ENCODE data around the gene RAB10. TPM values are rescaled to one million over a fixed set of nuclear protein-coding genes. Genes with fewer than 3 reads are reported as not detected.

The RAB10 gene
- total and polyA plus RNA-seq, 2 of the 13 experiments (the other 11 are each of a cell fraction or from before 2014, with no cell fraction given) = 48.2 to 120 TPM

DNA sequence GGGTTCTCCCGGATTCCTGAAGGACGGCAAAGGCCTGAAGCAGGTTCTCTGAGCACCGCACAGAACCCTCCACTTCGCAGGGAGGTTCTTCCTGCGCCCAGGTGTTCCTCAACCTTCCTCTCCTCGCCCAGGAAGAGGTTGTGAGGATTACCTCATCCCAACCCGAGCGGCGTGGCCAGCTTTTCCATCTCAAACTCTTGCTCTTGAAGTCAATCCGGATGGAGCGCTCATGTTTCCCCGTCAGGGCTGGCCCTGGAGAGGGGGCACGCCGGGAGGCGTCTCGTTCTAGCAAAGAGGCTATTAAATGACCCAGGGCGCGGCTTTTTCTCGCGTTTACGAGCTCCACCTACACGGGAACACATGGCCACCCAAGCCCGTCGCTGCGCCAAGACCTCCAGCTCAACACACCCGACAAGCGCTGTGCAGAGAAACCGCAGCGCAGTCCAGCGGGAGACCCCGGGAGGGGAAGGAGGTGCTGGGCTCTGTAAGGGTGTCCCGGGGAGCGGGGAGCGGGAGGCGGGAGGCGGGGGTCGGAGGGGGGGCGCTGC, 540 bp upstream of the RAB10 start (continued):
- TF ChIP-seq, protein P1, sequence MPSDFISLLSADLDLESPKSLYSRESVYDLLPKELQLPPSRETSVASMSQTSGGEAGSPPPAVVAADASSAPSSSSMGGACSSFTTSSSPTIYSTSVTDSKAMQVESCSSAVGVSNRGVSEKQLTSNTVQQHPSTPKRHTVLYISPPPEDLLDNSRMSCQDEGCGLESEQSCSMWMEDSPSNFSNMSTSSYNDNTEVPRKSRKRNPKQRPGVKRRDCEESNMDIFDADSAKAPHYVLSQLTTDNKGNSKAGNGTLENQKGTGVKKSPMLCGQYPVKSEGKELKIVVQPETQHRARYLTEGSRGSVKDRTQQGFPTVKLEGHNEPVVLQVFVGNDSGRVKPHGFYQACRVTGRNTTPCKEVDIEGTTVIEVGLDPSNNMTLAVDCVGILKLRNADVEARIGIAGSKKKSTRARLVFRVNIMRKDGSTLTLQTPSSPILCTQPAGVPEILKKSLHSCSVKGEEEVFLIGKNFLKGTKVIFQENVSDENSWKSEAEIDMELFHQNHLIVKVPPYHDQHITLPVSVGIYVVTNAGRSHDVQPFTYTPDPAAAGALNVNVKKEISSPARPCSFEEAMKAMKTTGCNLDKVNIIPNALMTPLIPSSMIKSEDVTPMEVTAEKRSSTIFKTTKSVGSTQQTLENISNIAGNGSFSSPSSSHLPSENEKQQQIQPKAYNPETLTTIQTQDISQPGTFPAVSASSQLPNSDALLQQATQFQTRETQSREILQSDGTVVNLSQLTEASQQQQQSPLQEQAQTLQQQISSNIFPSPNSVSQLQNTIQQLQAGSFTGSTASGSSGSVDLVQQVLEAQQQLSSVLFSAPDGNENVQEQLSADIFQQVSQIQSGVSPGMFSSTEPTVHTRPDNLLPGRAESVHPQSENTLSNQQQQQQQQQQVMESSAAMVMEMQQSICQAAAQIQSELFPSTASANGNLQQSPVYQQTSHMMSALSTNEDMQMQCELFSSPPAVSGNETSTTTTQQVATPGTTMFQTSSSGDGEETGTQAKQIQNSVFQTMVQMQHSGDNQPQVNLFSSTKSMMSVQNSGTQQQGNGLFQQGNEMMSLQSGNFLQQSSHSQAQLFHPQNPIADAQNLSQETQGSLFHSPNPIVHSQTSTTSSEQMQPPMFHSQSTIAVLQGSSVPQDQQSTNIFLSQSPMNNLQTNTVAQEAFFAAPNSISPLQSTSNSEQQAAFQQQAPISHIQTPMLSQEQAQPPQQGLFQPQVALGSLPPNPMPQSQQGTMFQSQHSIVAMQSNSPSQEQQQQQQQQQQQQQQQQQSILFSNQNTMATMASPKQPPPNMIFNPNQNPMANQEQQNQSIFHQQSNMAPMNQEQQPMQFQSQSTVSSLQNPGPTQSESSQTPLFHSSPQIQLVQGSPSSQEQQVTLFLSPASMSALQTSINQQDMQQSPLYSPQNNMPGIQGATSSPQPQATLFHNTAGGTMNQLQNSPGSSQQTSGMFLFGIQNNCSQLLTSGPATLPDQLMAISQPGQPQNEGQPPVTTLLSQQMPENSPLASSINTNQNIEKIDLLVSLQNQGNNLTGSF (CRISPR knock-in tag; IDR thresholded peaks at IDR 0.05) = no peak
- TF ChIP-seq, protein P2, sequence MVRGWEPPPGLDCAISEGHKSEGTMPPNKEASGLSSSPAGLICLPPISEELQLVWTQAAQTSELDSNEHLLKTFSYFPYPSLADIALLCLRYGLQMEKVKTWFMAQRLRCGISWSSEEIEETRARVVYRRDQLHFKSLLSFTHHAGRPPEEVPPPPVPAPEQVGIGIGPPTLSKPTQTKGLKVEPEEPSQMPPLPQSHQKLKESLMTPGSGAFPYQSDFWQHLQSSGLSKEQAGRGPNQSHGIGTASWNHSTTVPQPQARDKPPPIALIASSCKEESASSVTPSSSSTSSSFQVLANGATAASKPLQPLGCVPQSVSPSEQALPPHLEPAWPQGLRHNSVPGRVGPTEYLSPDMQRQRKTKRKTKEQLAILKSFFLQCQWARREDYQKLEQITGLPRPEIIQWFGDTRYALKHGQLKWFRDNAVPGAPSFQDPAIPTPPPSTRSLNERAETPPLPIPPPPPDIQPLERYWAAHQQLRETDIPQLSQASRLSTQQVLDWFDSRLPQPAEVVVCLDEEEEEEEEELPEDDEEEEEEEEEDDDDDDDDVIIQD (CRISPR knock-in tag; IDR thresholded peaks at IDR 0.05; ENCODE audit: low read depth) = no peak
- TF ChIP-seq, protein P3, sequence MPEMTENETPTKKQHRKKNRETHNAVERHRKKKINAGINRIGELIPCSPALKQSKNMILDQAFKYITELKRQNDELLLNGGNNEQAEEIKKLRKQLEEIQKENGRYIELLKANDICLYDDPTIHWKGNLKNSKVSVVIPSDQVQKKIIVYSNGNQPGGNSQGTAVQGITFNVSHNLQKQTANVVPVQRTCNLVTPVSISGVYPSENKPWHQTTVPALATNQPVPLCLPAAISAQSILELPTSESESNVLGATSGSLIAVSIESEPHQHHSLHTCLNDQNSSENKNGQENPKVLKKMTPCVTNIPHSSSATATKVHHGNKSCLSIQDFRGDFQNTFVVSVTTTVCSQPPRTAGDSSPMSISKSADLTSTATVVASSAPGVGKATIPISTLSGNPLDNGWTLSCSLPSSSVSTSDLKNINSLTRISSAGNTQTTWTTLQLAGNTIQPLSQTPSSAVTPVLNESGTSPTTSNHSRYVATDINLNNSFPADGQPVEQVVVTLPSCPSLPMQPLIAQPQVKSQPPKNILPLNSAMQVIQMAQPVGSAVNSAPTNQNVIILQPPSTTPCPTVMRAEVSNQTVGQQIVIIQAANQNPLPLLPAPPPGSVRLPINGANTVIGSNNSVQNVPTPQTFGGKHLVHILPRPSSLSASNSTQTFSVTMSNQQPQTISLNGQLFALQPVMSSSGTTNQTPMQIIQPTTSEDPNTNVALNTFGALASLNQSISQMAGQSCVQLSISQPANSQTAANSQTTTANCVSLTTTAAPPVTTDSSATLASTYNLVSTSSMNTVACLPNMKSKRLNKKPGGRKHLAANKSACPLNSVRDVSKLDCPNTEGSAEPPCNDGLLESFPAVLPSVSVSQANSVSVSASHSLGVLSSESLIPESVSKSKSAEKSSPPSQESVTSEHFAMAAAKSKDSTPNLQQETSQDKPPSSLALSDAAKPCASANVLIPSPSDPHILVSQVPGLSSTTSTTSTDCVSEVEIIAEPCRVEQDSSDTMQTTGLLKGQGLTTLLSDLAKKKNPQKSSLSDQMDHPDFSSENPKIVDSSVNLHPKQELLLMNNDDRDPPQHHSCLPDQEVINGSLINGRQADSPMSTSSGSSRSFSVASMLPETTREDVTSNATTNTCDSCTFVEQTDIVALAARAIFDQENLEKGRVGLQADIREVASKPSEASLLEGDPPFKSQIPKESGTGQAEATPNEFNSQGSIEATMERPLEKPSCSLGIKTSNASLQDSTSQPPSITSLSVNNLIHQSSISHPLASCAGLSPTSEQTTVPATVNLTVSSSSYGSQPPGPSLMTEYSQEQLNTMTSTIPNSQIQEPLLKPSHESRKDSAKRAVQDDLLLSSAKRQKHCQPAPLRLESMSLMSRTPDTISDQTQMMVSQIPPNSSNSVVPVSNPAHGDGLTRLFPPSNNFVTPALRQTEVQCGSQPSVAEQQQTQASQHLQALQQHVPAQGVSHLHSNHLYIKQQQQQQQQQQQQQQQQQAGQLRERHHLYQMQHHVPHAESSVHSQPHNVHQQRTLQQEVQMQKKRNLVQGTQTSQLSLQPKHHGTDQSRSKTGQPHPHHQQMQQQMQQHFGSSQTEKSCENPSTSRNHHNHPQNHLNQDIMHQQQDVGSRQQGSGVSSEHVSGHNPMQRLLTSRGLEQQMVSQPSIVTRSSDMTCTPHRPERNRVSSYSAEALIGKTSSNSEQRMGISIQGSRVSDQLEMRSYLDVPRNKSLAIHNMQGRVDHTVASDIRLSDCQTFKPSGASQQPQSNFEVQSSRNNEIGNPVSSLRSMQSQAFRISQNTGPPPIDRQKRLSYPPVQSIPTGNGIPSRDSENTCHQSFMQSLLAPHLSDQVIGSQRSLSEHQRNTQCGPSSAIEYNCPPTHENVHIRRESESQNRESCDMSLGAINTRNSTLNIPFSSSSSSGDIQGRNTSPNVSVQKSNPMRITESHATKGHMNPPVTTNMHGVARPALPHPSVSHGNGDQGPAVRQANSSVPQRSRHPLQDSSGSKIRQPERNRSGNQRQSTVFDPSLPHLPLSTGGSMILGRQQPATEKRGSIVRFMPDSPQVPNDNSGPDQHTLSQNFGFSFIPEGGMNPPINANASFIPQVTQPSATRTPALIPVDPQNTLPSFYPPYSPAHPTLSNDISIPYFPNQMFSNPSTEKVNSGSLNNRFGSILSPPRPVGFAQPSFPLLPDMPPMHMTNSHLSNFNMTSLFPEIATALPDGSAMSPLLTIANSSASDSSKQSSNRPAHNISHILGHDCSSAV (CRISPR knock-in tag; IDR thresholded peaks at IDR 0.05; ENCODE audit: borderline replicate concordance) = no peak
- no peak for TF ChIP-seq ZNF776 (CRISPR knock-in tag; IDR thresholded peaks at IDR 0.05)
- no peak for TF ChIP-seq ZNF510 (CRISPR knock-in tag; IDR thresholded peaks at IDR 0.05; ENCODE audit: low read depth)
- TF ChIP-seq, protein P4, sequence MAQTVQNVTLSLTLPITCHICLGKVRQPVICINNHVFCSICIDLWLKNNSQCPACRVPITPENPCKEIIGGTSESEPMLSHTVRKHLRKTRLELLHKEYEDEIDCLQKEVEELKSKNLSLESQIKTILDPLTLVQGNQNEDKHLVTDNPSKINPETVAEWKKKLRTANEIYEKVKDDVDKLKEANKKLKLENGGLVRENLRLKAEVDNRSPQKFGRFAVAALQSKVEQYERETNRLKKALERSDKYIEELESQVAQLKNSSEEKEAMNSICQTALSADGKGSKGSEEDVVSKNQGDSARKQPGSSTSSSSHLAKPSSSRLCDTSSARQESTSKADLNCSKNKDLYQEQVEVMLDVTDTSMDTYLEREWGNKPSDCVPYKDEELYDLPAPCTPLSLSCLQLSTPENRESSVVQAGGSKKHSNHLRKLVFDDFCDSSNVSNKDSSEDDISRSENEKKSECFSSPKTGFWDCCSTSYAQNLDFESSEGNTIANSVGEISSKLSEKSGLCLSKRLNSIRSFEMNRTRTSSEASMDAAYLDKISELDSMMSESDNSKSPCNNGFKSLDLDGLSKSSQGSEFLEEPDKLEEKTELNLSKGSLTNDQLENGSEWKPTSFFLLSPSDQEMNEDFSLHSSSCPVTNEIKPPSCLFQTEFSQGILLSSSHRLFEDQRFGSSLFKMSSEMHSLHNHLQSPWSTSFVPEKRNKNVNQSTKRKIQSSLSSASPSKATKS (CRISPR knock-in tag; IDR thresholded peaks at IDR 0.05) = no peak
- no peak for TF ChIP-seq ZNF251 (CRISPR knock-in tag; IDR thresholded peaks at IDR 0.05)
- TF ChIP-seq KMT2B (CRISPR knock-in tag; IDR thresholded peaks at IDR 0.05) = no peak
- TF ChIP-seq HDAC2 (CRISPR knock-in tag; IDR thresholded peaks at IDR 0.05) = peak; percentile 10; the same call in 1 of the 2 replicates
- peak; percentile 56; the same call in 1 of the 2 replicates for TF ChIP-seq ZNF292 (CRISPR knock-in tag; IDR thresholded peaks at IDR 0.05; ENCODE audit: borderline replicate concordance, low read depth)
- TF ChIP-seq REL (CRISPR knock-in tag; conservative IDR thresholded peaks at IDR 0.05) = peak; percentile 81; the same call in 1 of the 2 replicates
- no peak for TF ChIP-seq KLF13 (CRISPR knock-in tag; IDR thresholded peaks at IDR 0.05)

Measured in HepG2 (cell line).